Caco-2 (cell line): Measurements from ENCODE around the gene NEGR1. TPM values are rescaled to one million over a fixed set of nuclear protein-coding genes. Genes with fewer than 3 reads are reported as not detected.

Experiments used
- BruUV-seq: library from RNA; stranded (reverse); fragments of 400-500 nt; replicated peaks from 2 replicates; lab custom pipeline; 2021; lab: Mats Ljungman, UMichigan
- CTCF ChIA-PET: fragments of 300-600 bp; sonication (Branson Sonifier 250); formaldehyde crosslinking; loops from one replicate; lab custom pipeline; 2022; ENCODE audit warnings: antibody characterized with exemption; lab: Charles Lee
- POLR2A ChIA-PET: fragments of 300-600 bp; sonication (Branson Sonifier 250); formaldehyde crosslinking; loops from one replicate; lab custom pipeline; 2022; ENCODE audit warnings: antibody characterized with exemption; lab: Charles Lee
- DNase-seq, 2 experiments: peaks; one replicate each; pipeline versions ENCODE4 v3.0.0 to v3.0.0-alpha.2; 2020 to 2022
- H3K27me3 ChIP-seq: replicated peaks from 2 replicates; pipeline ENCODE4 v1.6.0; 2011; ENCODE audit warnings: low read length; ENCODE audit not compliant: control insufficient read depth, insufficient read depth
- H3K36me3 ChIP-seq: 2 replicates; pipeline ENCODE4 v1.5.1; 2011; ENCODE audit warnings: low read length; ENCODE audit not compliant: control insufficient read depth, insufficient read depth
- H3K4me1 ChIP-seq: fragments of 250-450 bp; sonication (Bioruptor Pico); 2 replicates; pipeline ENCODE4 v1.5.1; 2020; ENCODE audit warnings: mild to moderate bottlenecking
- H3K4me3 ChIP-seq: 2 replicates; pipeline ENCODE4 v1.5.1; 2011; ENCODE audit warnings: low read depth, mild to moderate bottlenecking, control low read depth, low read length
- H3K9me3 ChIP-seq: fragments of 250-450 bp; sonication (Bioruptor Pico); 2 replicates; pipeline ENCODE4 v1.5.1; 2020; ENCODE audit warnings: mild to moderate bottlenecking, moderate library complexity
- H3K27ac Mint-ChIP-seq: one replicate; pipeline ENCODE4 v1.8.0; 2022; ENCODE audit warnings: mixed read lengths; ENCODE audit not compliant: unreplicated experiment
- H3K27me3 Mint-ChIP-seq: one replicate; pipeline ENCODE4 v1.8.0; 2022; ENCODE audit warnings: mixed read lengths; ENCODE audit not compliant: insufficient read depth, unreplicated experiment
- H3K36me3 Mint-ChIP-seq: one replicate; pipeline ENCODE4 v1.8.0; 2022; ENCODE audit warnings: mild to moderate bottlenecking, mixed read lengths; ENCODE audit not compliant: insufficient read depth, unreplicated experiment
- H3K4me1 Mint-ChIP-seq: one replicate; pipeline ENCODE4 v1.8.0; 2022; ENCODE audit warnings: low read depth, mixed read lengths; ENCODE audit not compliant: unreplicated experiment
- H3K4me3 Mint-ChIP-seq: one replicate; pipeline ENCODE4 v1.8.0; 2022; ENCODE audit warnings: mild to moderate bottlenecking, moderate library complexity, mixed read lengths; ENCODE audit not compliant: unreplicated experiment
- H3K9me3 Mint-ChIP-seq: one replicate; pipeline ENCODE4 v1.8.0; 2022; ENCODE audit warnings: mixed read lengths; ENCODE audit not compliant: unreplicated experiment
- CTCF ChIP-seq, 2 experiments: fragments of 200-600 bp in 1 of 2; IDR thresholded peaks; 1 replicate in 1 of 2; 2 replicates in 1 of 2; pipeline versions ENCODE4 v1.5.1 to v1.8.0; 2011 to 2022; ENCODE audit warnings: antibody characterized with exemption in 1 of 2, control low read depth in 1 of 2, inconsistent platforms in 1 of 2, low read depth in 1 of 2, low read length in 1 of 2, mild to moderate bottlenecking in 1 of 2, moderate library complexity in 1 of 2; ENCODE audit not compliant: insufficient read depth in 1 of 2, severe bottlenecking in 1 of 2, unreplicated experiment in 1 of 2
- intact Hi-C: fragments of 100-400 bp; cut with micrococcal nuclease; formaldehyde crosslinking; loops from one replicate; pipeline ENCODE4 v1.10.0; 2022; ENCODE audit not compliant: unreplicated experiment
- total RNA-seq: library from RNA; stranded (reverse); gene quantifications from 2 replicates; pipeline ENCODE4 v1.2.3, GENCODE V29; 2022

The NEGR1 gene
- total RNA-seq, 1 experiment from 2014 or later, result not detected

- no peaks in the 10 kb centered on the region for H3K27me3 Mint-ChIP-seq
- no peak for DNase-seq
- H3K36me3 ChIP-seq, result no peaks in the 10 kb centered on the region
- H3K9me3 ChIP-seq, result no peaks in the 10 kb centered on the region
- BruUV-seq, result no TSS peak
- no peaks in the 10 kb centered on the region for H3K27me3 ChIP-seq
- no peak for TF ChIP-seq CTCF (IDR thresholded peaks at IDR 0.05; ENCODE audit: insufficient read depth in 1 of 2, low read depth in 1 of 2, low read length in 1 of 2, severe bottlenecking in 1 of 2, unreplicated experiment in 1 of 2)
- no peaks in the 10 kb centered on the region for H3K9me3 Mint-ChIP-seq
- no peaks in the 10 kb centered on the region for H3K36me3 Mint-ChIP-seq
- intact Hi-C loops, result no loop called here
- no peaks in the 10 kb centered on the region for H3K4me1 ChIP-seq
- H3K4me3 ChIP-seq, result no peak overlapping the region
- H3K4me1 Mint-ChIP-seq, result no peaks in the 10 kb centered on the region
- CTCF ChIA-PET, result no interaction called here
- H3K4me3 Mint-ChIP-seq, result no peak overlapping the region
- POLR2A ChIA-PET, result no interaction called here
- H3K27ac Mint-ChIP-seq, result no peak overlapping the region
Observed at GRCh38 chr1:71784241-71784640, 498.1 kb downstream of the NEGR1 start.

GRCh38 chr1:71783071-71783470, 499.3 kb downstream of the NEGR1 start:
- no TSS peak for BruUV-seq
- POLR2A ChIA-PET, result no interaction called here
- Mint-ChIP-seq H3K4me1 (no peaks in the 10 kb centered on the region), H3K27ac (no peak overlapping the region), H3K9me3 (no peaks in the 10 kb centered on the region), H3K27me3 (no peaks in the 10 kb centered on the region), H3K4me3 (no peak overlapping the region), H3K36me3 (no peaks in the 10 kb centered on the region)
- no peak for DNase-seq
- Histone ChIP-seq H3K27me3 (no peaks in the 10 kb centered on the region), H3K4me3 (no peak overlapping the region), H3K36me3 (no peaks in the 10 kb centered on the region), H3K4me1 (no peaks in the 10 kb centered on the region), H3K9me3 (no peaks in the 10 kb centered on the region)
- intact Hi-C loops, result no loop called here
- no peak for TF ChIP-seq CTCF (IDR thresholded peaks at IDR 0.05; ENCODE audit: insufficient read depth in 1 of 2, low read depth in 1 of 2, low read length in 1 of 2, severe bottlenecking in 1 of 2, unreplicated experiment in 1 of 2)
- CTCF ChIA-PET, result no interaction called here

GRCh38 chr1:71781450-71781849, 500.9 kb downstream of the NEGR1 start:
- Histone ChIP-seq H3K27me3 (no peaks in the 10 kb centered on the region), H3K9me3 (no peaks in the 10 kb centered on the region), H3K4me1 (no peaks in the 10 kb centered on the region), H3K36me3 (no peaks in the 10 kb centered on the region), H3K4me3 (no peak overlapping the region)
- ChIA-PET POLR2A (no interaction called here), CTCF (no interaction called here)
- no peaks in the 10 kb centered on the region for H3K27me3 Mint-ChIP-seq
- no TSS peak for BruUV-seq
- no peaks in the 10 kb centered on the region for H3K9me3 Mint-ChIP-seq
- TF ChIP-seq CTCF (IDR thresholded peaks at IDR 0.05; ENCODE audit: insufficient read depth in 1 of 2, low read depth in 1 of 2, low read length in 1 of 2, severe bottlenecking in 1 of 2, unreplicated experiment in 1 of 2), result no peak
- no peaks in the 10 kb centered on the region for H3K4me1 Mint-ChIP-seq
- DNase-seq, result no peak
- no peak overlapping the region for H3K4me3 Mint-ChIP-seq
- no peak overlapping the region for H3K27ac Mint-ChIP-seq
- no peaks in the 10 kb centered on the region for H3K36me3 Mint-ChIP-seq
- intact Hi-C loops, result no loop called here
